Limb (tissue), 2 donors: Measurements from ENCODE around the gene MRS2.

ENCODE experiments used
- DNase-seq, 2 donors: peaks; one replicate each; pipeline ENCODE4 v3.0.0-alpha.2; 2016; ENCODE audit errors: extremely low spot score in 2 of 2

The MRS2 gene

DNA sequence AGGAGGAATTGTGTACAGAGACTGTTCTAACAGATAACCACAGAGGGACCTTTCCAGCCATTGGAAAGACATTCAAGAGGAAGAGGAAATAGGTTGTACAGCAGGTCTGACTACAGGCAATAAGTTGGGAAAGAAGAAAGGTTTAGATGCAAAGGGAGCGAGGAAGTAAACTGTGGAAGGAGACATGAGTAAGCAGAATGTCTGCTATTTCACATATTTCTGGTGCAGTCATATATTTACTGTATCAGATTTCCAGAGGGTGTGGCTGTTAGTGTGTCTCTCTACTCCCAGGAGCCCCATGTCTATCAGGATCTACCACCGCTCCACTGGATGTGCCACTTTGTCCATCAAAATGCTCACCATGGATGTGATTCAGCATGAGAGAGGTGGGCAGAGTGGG is 25.9 kb downstream of the MRS2 start:
- DNase-seq = no peak

DNA sequence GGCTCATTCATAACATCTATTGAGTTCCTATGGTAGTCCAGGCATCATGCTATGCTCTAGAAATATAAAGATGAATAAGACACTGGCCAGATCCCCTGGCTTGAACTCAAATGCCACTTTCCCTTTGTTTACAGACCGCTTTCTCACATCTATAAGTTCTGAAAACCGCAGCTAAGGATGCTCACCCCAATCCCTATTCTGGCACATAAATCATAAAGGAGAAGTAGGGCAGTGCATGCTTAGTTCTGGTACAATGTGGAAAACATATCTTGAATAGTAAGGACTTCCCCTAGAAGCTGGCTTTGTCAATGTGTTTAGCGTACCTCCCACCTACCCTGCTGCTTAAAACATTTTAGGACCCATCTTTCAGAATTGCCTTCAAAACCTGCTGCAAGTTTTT is 26.4 kb downstream of the MRS2 start:
- no peak for DNase-seq

DNA sequence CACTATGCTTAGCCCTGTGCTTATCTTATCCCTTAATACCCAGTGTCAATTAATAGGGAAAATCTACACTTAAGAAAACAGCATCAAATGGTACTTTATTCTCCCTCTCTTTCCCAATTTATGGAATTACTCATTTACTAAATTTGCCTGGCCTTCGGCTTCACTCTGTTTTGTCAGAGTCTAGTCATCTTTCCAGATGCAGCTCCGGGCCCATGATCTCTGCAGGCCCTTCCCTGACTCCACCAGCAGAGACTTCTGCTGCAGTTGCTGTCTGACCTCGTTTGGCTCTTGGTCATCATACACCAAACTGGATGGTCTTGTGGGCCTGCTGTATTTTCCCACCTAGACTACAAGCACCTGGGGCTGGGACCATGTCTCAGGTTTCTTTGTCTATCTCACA is 27.4 kb downstream of the MRS2 start:
- no peak for DNase-seq

DNA sequence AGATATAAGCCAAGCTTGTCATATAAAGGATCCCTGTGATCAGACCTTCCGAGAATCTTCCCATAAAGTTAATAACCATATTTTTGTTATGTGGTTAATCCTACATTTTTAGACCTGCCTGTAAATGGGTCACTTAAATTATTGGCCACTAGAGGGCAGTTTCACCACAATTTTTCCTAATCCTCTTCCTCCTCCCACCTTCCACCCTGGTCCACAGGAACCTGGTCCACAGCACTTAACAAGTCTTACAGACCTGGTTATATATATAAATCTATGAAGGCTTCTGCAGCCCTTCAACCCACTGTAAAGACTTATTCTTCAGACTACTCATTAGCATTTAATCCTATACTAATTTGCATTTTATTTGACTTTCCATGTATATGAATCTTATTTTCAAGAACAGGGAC is 28.3 kb downstream of the MRS2 start:
- DNase-seq = no peak

DNA sequence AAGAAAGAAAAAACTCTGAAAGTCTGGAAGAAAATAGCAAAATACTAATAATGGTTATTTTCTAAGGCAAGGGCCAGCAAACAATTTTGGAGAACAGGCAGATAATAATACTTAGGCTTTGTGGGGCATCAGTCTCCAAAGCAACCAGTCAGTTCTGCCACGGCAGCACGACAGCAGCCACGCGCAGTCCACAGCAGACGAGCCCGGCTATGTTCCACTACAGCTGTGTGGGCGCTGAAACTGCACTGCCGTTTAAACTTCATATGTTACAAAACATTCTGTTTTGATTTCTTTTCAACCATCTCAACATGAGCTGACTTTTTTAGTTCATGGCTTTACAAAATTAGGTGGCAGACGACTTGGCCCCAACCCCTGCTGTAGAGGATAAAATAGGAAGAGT is 29.9 kb downstream of the MRS2 start:
- no peak for DNase-seq

DNA sequence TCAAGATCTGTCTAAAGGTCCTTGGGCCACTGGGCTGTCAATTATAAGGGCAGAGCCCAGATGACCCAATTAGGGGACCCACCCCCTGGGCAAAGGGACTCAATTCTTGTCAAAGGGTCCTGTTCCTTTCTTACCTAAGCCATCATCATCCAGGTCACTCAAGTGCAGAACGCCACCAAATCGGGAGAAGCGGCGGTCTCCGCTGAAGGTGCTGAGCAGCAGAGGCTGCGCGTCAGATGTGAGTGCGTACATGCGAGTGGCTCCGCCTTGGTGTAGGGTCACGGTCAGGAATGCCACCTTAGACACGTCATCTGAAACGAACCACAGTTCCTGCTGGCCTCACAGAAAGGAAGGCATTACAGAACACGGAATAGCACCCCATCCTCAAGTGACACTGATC is 34.2 kb downstream of the MRS2 start:
- DNase-seq = no peak

DNA sequence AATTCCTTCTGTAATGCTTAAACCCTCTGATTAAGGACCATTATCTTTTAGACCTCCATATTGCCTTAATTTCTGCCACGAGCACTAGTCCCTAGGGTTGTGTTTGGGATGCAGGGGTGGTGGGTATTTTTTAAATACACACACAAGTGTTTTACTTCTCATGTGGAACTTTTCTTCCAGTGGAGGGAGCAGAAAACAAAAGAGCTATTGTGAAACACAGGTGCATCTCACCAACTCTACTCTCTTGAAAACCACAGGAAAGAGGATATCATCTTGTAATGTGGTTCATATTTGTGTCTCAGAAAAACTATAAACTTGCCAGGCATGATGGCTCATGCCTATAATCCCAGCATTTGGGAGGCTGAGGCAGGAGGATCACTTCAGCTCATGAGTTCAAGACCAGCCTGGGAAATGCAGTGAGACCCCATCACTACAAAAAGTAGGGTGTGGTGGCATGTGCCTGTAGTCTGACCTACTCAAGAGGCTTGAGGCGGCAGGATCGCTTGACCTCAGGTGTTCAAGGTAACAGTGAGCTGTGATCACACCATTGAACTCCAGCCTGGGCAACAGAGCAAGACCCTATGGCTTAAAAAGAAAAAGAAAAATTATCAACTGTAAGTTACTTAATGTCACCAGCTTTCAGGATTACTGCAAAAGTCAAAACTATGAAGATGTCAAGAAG is 37.3 kb downstream of the MRS2 start:
- no peak for DNase-seq

DNA sequence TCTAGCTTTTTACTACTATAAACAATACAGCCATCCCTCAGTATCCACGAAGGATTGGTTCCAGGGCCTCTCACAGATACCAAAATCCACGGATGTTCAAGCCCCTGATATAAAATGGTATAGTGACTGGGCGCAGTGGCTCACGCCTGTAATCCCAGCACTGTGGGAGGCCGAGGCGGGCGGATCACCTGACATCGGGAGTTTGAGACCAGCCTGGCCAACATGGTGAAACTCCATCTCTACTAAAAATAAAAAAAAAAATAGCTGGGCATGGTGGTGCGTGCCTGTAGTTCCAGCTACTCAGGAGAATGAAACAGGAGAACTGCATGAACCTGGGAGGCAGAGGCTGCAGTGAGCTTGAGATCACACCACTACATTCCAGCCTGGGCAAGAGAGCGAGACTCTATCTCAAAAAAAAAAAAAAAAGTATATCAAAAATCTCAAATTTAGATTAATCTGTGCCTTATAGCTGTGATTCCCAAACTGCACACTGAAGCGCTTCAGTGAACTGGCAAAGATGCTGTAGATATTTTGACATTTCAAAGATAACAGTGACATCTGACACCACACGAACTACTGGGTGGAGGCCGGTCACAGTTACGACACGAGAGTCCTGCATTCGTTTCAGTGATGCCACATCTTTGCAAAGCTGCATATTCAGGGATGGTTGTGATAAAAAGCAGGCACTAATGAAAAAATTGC is 38.3 kb downstream of the MRS2 start:
- no peak for DNase-seq

DNA sequence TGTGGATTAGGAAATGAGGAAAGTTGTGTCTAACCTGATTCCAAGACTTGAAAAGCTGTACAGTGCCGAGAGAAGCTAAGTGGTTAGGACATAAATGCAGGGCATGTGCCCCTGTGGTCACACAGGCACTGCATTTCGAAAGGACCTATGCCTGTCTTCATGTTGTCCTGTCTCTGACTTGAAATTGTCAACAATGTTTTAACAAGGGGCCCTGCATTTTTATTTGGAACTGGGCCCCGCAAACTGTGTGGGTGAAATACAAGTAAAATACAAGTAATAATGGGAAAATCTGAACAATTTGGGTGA is 38.8 kb downstream of the MRS2 start:
- no peak for DNase-seq

DNA sequence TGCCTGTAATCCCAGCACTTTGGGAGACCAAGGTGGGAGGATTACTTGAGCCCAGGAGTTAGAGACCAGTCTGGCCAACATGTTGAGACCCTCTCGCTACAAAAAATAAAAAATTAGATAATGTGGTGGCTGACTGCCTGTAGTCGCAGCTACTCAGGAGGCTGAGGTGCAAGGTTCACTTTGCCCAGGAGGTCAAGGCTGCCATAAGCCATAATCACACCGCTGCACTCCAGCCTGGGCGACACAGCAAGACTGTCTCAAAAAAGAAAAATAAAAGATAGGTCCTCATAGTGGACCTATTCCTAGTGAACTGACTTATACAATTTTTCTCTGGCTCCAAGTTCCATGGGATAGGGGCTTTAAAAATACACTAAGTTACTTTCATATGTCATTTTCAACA is 41.9 kb downstream of the MRS2 start:
- no peak for DNase-seq

DNA sequence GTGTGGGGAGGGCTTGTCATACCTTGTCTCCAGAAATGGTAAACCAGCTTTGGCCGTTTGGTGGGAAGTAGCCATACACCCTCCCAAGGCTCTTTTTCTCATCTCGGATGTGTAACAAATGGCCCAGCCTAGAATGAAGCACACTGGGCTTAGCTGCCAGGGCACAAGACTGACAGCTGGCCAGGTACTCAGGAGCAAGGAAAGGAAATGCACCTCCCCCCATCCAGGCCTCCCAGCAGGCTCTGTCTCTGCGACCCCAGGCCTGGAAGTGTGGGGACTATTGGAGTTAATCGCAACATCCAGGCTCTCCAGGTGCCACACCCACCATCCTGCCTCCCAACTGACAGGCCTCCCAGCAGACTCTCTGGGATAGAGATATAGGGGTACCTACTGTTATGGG is 43.0 kb downstream of the MRS2 start:
- no peak for DNase-seq

DNA sequence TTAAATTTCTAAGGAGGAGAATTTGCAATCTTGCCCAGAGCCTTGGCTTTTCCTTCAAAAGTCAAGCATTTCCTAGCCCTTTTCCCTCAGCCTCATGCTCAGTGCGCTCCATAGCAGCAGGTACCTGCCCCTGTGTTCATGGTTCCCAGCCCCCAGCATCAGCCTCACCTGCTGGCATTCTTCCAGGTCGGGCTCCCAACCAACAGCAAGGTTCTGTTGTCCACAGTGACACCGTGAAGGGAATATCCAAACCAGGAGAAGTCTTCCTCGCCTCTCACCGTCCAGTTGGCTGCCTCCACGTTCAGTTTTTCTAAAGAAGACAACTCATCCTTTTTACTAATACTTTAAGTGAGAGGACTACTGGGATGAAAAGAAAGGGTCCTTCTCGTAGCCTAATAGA is 43.9 kb downstream of the MRS2 start:
- no peak for DNase-seq

DNA sequence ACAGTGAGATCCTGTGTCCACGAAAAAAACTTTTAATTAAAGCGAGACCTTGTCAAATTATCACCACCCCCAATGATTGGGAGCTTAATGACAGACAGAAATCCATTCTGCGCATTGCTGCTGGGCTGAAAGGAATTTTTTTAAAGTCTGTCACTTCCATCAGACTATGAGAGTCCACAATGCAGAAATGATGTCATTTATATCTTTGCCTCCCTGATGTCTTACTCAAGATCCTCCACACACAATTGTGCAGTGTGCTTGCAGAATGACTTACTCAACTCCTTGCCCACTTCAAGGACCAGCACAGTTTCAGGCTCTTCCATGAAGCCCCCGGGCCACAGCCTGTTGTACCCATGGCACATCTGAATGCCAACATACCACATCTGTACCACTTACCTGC is 45.7 kb downstream of the MRS2 start:
- no peak for DNase-seq

DNA sequence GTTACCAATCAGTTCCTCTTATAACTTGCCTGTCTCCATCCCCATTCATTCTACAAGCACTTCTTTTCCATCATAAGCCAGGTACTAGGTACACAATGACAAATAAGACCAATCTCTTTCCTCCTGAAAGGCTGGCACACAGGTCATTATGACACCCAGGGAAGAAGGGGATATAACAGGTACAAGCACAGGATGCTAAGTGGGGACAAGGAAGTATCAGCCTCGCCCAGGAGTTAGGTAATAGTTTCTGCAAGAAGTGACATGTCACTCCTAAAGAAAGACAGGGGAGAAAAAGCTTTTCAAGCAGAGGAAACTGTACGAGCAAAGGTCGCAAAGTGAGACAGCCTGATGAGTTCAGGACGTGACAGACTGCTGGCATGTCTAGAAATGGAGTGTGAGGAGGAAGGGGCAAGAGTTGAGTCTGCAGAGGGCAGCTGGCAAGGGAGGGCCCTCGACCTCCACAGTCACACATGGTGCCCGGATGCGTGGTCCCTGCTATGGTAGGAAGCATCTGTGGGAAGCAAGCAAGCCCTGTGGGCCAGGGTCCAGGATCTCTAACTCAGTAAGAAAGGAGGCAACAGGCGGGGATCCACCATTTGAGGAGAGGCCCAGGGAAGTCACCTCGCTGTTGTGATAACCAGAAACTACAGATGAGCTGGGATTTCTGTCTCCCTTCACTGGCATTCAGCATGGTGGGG is 46.2 kb downstream of the MRS2 start:
- DNase-seq = no peak

DNA sequence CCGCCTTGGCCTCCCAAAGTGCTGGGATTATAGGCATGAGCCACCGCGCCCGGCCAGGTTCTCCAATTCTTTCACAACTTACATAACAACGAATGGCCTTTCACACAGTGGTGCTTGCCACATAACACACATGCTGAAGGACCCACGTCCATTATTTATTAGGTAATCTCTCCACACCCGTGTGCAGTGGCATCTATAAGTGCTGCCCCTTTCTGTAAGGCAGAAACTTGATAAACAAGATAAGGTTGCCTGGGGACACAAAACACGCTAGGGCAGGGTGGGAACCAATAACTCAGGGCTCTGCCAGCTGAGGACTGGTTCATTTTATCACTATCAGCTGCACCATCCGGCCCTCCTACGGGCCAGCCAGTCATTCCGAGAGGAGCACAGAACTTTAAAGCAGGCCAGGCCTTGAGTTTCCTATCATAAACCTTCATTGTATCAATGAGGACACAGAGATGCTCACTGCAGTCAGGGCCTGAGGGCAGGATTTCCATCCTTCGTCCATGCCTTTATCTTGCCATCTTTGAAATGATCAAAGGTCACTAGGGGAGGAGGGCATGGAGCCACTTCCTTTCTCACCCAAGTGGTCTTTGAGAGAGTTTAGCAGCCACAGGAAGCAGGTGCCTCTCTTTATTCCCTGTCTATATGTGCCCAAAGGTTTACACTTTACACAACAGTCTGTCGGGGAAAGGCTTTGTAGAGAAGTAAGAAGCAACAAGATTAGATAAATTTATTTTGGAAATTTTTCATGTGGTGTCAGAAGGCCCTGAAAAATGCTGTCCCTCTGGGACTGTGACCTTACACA is 49.0 kb downstream of the MRS2 start:
- DNase-seq = no peak

DNA sequence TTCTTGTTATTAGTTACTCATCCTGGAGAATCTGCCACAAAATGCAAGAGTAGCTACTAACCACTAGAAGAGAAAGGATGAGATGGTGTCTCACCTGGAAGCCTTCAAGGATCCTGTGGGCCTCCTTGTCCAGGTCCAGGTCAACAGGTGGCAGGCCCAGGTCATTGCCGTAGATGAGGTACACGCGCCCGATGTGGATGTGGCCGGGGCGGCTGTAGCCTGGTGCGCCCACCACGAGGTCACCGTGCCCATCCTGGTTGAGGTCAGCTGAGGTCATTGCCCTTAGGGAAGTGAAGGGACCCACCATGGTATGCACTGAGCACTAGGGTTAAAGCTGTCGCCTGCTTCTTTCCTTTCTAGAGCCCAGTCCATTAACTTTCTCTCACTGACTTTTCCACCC is 51.2 kb downstream of the MRS2 start:
- no peak for DNase-seq

DNA sequence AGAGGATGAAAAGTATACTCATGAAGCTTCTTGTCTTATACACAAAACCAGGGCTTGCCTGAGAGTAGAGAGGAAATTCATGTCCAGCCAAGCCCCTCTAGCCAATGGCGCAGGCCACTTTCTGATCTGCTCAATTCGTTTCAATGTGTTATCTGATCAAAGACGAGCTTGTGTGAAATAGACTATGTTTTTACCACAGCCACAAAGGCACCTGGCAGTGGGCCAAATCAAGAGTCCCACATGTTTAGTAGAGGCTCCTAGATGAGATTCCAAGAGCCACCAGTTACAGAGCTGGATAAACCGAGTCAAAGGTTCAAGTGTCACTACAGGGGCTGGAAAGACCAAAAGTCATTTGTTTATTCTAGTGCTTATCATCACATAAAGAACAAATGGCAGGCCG is 51.7 kb downstream of the MRS2 start:
- no peak for DNase-seq

DNA sequence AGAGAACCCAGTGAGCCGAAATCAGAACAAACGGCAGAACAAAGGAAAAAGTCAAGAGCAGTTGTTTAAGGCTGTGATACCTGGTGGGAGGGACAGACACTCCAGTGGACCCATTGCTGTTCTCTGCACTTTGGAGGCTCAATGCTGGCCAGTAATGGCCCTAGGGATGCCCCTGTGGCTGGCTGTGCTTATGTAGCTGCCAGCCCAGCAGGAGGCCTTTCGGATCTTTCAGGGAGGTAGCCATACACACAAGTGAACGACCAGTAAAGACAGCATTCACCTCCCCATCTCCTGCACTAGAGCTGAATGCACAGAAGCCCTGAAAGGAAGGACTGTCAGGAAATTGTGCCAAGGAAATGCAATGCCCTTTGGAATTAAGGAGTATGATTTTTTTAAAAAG is 52.3 kb downstream of the MRS2 start:
- DNase-seq = no peak

DNA sequence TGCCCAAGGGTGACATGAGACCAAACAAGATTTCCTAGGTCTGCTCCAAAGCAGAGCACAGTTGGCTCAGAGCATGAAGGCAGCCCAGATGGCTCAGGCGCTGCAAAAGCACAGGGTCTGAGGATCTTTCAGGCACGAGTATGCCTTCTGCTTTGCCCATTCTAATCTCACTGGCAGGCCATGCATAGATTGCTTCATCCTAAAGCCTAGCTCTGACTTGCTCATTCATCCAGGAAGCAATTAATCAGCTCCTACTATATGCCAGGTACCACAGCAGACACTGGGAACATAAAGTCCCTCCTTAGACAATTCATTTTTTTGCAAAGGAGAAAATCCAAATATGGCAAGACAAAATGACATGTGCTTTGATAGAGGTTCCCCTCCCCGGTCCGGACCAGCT is 55.4 kb downstream of the MRS2 start:
- DNase-seq = no peak

DNA sequence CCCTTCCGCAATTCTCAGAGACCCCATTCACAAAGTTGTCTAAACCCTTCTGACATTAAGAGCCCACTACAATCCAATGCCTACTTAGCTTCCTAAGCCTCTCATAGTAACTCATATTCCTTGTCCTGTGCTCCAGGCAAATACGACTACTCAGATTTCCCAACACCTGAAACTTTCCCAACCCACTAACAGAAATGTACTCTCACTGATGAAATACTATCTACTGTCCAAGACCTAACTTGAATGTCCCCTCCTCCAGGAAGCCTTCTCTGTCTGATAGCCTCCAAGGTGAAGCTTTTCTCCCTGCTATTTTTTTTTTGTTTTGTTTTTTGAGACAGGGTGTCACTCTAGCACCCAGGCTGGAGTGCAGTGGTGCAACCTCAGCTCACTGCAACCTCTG is 56.2 kb downstream of the MRS2 start:
- no peak for DNase-seq

DNA sequence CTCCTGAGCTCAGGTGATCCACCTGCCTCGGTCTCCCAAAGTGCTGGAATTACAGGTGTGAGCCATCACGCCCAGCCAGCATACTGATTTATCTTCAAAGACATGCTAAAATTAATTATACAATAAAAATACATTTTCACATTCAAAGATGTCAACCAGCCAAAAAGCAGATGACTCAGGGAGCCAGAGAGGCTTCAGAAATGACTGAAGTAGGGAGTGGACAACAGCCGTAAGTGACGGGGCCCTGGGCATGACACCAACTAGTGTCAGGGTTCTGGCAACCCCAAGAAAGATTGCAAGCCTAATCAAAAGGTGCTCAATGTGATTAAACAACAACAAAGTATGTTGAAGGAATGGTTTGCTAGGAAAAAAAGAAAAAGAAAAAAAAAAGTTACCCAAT is 58.2 kb downstream of the MRS2 start:
- DNase-seq = no peak
